Hematopoietic multipotent progenitor cell treated with erythropoietin and hydrocortisone succinate and interleukin-3 and kit ligand, for 8 days (in vitro differentiated cells): ENCODE results near the gene SNCA.

ENCODE experiments used
- DNase-seq: peaks from one replicate; pipeline ENCODE4 v3.0.0-alpha.2; 2015

SNCA gene

GRCh38 chr4:89813197-89813596 is 23.8 kb downstream of the SNCA start:
- no peak for DNase-seq

- no peak for DNase-seq
Observed at GRCh38 chr4:89807441-89808140, 29.4 kb downstream of the SNCA start.

GRCh38 chr4:89805297-89805696 is 31.7 kb downstream of the SNCA start:
- DNase-seq, result peak; percentile 58

- DNase-seq, result no peak
Observed at GRCh38 chr4:89803915-89804314, 33.0 kb downstream of the SNCA start.

- DNase-seq, result no peak
Observed at GRCh38 chr4:89803036-89803435, 33.9 kb downstream of the SNCA start.

- no peak for DNase-seq
Observed at GRCh38 chr4:89800527-89801103, 36.3 kb downstream of the SNCA start.

GRCh38 chr4:89800012-89800516 is 36.9 kb downstream of the SNCA start:
- no peak for DNase-seq

- no peak for DNase-seq
Observed at GRCh38 chr4:89799071-89799470, 37.9 kb downstream of the SNCA start.

GRCh38 chr4:89797117-89797516 is 39.8 kb downstream of the SNCA start:
- no peak for DNase-seq

- DNase-seq, result no peak
Observed at GRCh38 chr4:89788206-89789072, 48.5 kb downstream of the SNCA start.

- DNase-seq, result no peak
Observed at GRCh38 chr4:89784686-89785231, 52.2 kb downstream of the SNCA start.

GRCh38 chr4:89781321-89781720 is 55.6 kb downstream of the SNCA start:
- no peak for DNase-seq

GRCh38 chr4:89773805-89774204 is 63.2 kb downstream of the SNCA start:
- DNase-seq, result peak; percentile 22

- no peak for DNase-seq
Observed at GRCh38 chr4:89769856-89770255, 67.1 kb downstream of the SNCA start.

- DNase-seq, result no peak
Observed at GRCh38 chr4:89767924-89768323, 69.0 kb downstream of the SNCA start.

GRCh38 chr4:89765966-89766365 is 71.0 kb downstream of the SNCA start:
- DNase-seq, result peak; percentile 35

GRCh38 chr4:89765528-89765927 is 71.4 kb downstream of the SNCA start:
- no peak for DNase-seq

- DNase-seq, result no peak
Observed at GRCh38 chr4:89762311-89762710, 74.7 kb downstream of the SNCA start.

GRCh38 chr4:89759426-89759825 is 77.5 kb downstream of the SNCA start:
- DNase-seq, result no peak

- no peak for DNase-seq
Observed at GRCh38 chr4:89757154-89757719, 79.7 kb downstream of the SNCA start.

GRCh38 chr4:89755220-89755619 is 81.7 kb downstream of the SNCA start:
- no peak for DNase-seq

GRCh38 chr4:89754531-89754930 is 82.4 kb downstream of the SNCA start:
- DNase-seq, result no peak

GRCh38 chr4:89753601-89754066 is 83.3 kb downstream of the SNCA start:
- no peak for DNase-seq
